ENCODE measurements around the gene RAPGEF5.

RAPGEF5 gene

DNA sequence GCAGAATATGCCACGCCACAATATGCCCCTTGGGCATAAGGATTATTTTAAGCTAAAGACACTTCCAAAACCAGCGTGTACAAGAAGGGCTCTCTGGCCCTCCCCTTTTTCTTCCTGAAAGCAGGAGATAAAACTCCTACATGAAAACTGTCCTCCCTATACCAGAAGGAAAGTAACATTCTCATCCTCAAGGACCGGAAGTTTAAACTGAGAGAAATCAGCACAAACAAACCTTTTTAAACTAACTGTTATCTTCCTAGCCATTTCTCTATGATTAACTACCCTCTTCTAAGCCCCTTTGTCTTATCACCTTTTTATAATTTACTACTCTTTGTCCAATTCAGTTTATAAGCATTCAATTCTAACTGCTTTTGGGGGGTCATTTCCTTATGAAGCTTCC, 16.4 kb upstream of the RAPGEF5 start:
- no peaks in the 10 kb centered on the region for H3K36me3 ChIP-seq (ENCODE audit: insufficient read depth, low read length)
- H3K9ac ChIP-seq (ENCODE audit: insufficient read length), result no peak overlapping the region
- no peak overlapping the region for H3K4me3 ChIP-seq
- H3K27ac ChIP-seq, result no peak overlapping the region
- TF ChIP-seq POLR2AphosphoS5 (IDR thresholded peaks at IDR 0.05; ENCODE audit: borderline replicate concordance, low read depth, low read length) (no peak), FOXP2 (optimal IDR thresholded peaks at IDR 0.05; ENCODE audit: control extremely low read depth, extremely low read length, insufficient read depth) (no peak), EZH2 (IDR thresholded peaks at IDR 0.05) (no peak)
- no peaks in the 10 kb centered on the region for H3K9me3 ChIP-seq (ENCODE audit: low read depth, low read length)
- no peak for DNase-seq (ENCODE audit: low read depth, low spot score)

DNA sequence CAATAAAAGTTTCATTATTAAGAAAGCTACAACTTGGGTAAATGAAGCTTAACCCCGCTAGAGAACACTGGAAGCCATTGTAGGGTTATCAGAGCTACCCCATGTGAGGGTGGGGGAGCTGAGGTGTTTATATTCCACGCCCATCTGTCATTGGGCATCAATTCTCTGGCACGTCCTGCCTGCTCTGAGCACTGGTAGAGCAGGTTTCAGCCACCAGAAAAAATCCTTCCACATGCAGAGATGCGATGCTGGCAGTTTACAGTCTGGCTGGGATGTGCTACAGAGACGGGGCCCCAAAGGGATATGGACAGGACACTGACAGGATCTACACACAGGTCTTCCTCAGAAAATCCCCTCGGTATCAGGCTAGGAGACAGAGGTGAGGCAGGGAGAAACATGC, 15.9 kb upstream of the RAPGEF5 start:
- TF ChIP-seq POLR2AphosphoS5 (IDR thresholded peaks at IDR 0.05; ENCODE audit: borderline replicate concordance, low read depth, low read length) (no peak), EZH2 (IDR thresholded peaks at IDR 0.05) (no peak), FOXP2 (optimal IDR thresholded peaks at IDR 0.05; ENCODE audit: control extremely low read depth, extremely low read length, insufficient read depth) (no peak)
- DNase-seq (ENCODE audit: low read depth, low spot score), result no peak
- no peak overlapping the region for H3K9ac ChIP-seq (ENCODE audit: insufficient read length)
- no peak overlapping the region for H3K27ac ChIP-seq
- H3K36me3 ChIP-seq (ENCODE audit: insufficient read depth, low read length), result no peaks in the 10 kb centered on the region
- no peaks in the 10 kb centered on the region for H3K9me3 ChIP-seq (ENCODE audit: low read depth, low read length)
- H3K4me3 ChIP-seq, result no peak overlapping the region

DNA sequence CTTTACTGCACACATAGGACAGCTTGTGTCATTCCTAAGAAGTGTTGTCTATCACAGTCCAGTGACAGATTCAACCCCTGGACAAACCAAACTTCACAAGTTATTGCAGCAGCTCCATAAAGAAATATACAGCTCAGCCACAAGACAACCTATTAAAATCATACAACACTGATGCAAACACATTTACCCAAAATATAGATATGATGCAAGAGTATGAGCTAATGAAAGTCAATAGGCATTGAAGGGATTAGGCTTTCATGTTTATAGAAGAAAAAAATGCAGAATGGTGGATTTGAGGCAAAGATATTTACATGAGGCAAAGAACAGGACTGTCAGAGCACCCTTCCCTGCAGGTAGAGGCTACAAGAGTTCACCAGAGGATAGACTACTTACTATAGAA, 14.9 kb upstream of the RAPGEF5 start:
- no peak for TF ChIP-seq EZH2 (IDR thresholded peaks at IDR 0.05)
- no peak for TF ChIP-seq POLR2AphosphoS5 (IDR thresholded peaks at IDR 0.05; ENCODE audit: borderline replicate concordance, low read depth, low read length)
- no peak for TF ChIP-seq FOXP2 (optimal IDR thresholded peaks at IDR 0.05; ENCODE audit: control extremely low read depth, extremely low read length, insufficient read depth)
- H3K9me3 ChIP-seq (ENCODE audit: low read depth, low read length), result no peaks in the 10 kb centered on the region
- H3K4me3 ChIP-seq, result no peak overlapping the region
- H3K27ac ChIP-seq, result no peak overlapping the region
- H3K36me3 ChIP-seq (ENCODE audit: insufficient read depth, low read length), result no peaks in the 10 kb centered on the region
- no peak overlapping the region for H3K9ac ChIP-seq (ENCODE audit: insufficient read length)
- DNase-seq (ENCODE audit: low read depth, low spot score), result no peak

DNA sequence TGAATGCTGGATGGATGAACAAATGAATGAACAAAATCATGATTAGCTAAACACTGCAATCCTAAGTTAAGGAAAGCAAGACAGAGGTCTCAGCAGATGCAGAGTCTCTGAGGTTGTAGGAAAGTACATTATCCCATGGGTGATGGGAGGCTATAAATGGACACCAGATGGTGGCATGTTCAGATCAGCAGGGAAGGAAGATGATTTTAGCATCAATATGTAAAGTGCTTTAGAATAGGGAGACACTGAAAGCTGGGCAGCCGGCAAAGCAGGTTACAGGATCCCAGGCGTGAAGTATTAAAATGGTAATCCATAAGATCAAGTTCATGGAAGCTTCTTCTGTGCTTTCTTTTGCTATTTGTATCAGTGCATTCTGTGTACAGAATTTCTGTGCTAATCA, 7.9 kb upstream of the RAPGEF5 start:
- Histone ChIP-seq H3K4me3 (no peak overlapping the region), H3K36me3 (ENCODE audit: insufficient read depth, low read length) (no peaks in the 10 kb centered on the region), H3K9me3 (ENCODE audit: low read depth, low read length) (no peaks in the 10 kb centered on the region; the same call in 1 of the 2 replicates), H3K9ac (ENCODE audit: insufficient read length) (no peak overlapping the region), H3K27ac (no peak overlapping the region)
- no peak for DNase-seq (ENCODE audit: low read depth, low spot score)
- TF ChIP-seq FOXP2 (optimal IDR thresholded peaks at IDR 0.05; ENCODE audit: control extremely low read depth, extremely low read length, insufficient read depth) (no peak), EZH2 (IDR thresholded peaks at IDR 0.05) (no peak), POLR2AphosphoS5 (IDR thresholded peaks at IDR 0.05; ENCODE audit: borderline replicate concordance, low read depth, low read length) (no peak)

DNA sequence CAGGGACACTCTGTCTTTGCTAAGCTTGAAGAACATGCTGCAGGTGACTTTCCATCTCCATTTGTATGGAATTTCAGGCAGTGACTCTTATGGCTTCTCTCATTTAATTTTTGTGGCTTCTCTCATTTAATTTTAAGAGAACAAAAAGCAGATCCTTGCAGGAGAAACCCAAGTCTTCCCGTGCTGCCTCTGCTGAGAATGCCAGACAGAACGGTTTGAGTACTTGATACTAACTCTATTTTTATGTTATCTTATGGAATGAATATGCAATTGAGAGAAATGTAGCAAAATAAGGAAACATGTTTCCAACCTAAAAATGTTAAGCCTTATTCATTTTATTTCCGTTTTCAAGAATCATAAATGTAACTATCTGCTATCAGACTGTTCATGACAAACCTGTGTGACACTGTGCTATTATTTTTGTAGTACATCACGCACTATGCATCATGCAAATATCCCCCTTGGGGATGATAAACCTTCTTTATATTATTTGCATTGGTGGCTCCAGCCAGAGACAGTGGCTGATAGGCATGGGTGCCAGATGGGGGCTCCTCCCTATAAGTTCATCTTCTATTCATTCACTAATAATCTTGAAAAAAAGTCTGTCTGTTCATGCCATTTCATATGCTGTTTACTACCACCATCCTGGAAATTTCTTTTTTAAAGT, 6.9 kb upstream of the RAPGEF5 start:
- Histone ChIP-seq H3K9ac (ENCODE audit: insufficient read length) (no peak overlapping the region), H3K27ac (no peak overlapping the region), H3K4me3 (no peak overlapping the region), H3K36me3 (ENCODE audit: insufficient read depth, low read length) (no peaks in the 10 kb centered on the region), H3K9me3 (ENCODE audit: low read depth, low read length) (no peaks in the 10 kb centered on the region; the same call in 1 of the 2 replicates)
- TF ChIP-seq POLR2AphosphoS5 (IDR thresholded peaks at IDR 0.05; ENCODE audit: borderline replicate concordance, low read depth, low read length) (no peak), FOXP2 (optimal IDR thresholded peaks at IDR 0.05; ENCODE audit: control extremely low read depth, extremely low read length, insufficient read depth) (no peak), EZH2 (IDR thresholded peaks at IDR 0.05) (no peak)
- no peak for DNase-seq (ENCODE audit: low read depth, low spot score)

DNA sequence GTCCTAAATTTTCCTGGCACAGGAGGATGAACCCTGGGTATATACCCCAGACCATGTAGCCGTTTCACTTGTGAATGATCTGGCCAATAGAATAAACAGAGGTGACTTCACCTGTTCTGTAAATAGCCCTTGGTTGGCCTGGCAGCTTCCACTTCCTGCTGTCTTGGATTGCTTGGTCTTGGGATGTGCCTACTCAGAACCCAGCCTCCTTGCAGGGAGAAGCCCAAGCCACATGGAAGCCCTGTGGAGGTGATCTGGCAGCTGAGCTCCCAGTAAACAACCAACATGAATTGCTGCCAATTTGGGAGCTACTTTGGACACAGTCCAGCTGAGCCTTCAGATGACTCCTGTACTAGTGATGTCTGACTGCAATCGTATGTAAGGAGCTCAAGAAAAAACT, 4.8 kb upstream of the RAPGEF5 start:
- no peak for DNase-seq (ENCODE audit: low read depth, low spot score)
- no peak overlapping the region for H3K4me3 ChIP-seq
- no peak overlapping the region for H3K9ac ChIP-seq (ENCODE audit: insufficient read length)
- H3K27ac ChIP-seq, result no peak overlapping the region
- no peak for TF ChIP-seq EZH2 (IDR thresholded peaks at IDR 0.05)
- TF ChIP-seq FOXP2 (optimal IDR thresholded peaks at IDR 0.05; ENCODE audit: control extremely low read depth, extremely low read length, insufficient read depth), result no peak
- no peak for TF ChIP-seq POLR2AphosphoS5 (IDR thresholded peaks at IDR 0.05; ENCODE audit: borderline replicate concordance, low read depth, low read length)
- H3K36me3 ChIP-seq (ENCODE audit: insufficient read depth, low read length), result no peaks in the 10 kb centered on the region
- H3K9me3 ChIP-seq (ENCODE audit: low read depth, low read length), result no peaks in the 10 kb centered on the region; the same call in 1 of the 2 replicates

DNA sequence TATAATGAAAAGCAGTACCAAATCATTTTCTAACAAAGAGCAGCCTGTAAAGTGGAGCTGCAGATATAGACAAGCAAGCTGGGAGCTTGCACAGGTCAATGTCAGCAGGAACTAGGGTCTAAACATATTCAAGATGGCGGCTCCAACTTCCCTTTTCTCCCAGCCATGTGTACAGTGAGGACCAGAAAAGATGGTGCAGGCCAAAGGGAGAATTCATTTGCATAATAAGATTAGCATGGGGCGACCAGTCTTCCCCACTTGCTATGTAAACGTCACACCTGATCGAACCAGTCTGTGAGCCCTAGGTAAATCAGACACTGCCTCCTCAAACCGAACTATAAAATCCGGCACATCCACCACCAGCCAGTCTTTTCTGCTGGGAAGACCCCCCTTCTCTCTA, 4.4 kb upstream of the RAPGEF5 start:
- Histone ChIP-seq H3K36me3 (ENCODE audit: insufficient read depth, low read length) (no peaks in the 10 kb centered on the region), H3K9ac (ENCODE audit: insufficient read length) (no peak overlapping the region), H3K4me3 (no peak overlapping the region), H3K9me3 (ENCODE audit: low read depth, low read length) (no peaks in the 10 kb centered on the region; the same call in 1 of the 2 replicates), H3K27ac (no peak overlapping the region)
- DNase-seq (ENCODE audit: low read depth, low spot score), result no peak
- TF ChIP-seq FOXP2 (optimal IDR thresholded peaks at IDR 0.05; ENCODE audit: control extremely low read depth, extremely low read length, insufficient read depth) (no peak), POLR2AphosphoS5 (IDR thresholded peaks at IDR 0.05; ENCODE audit: borderline replicate concordance, low read depth, low read length) (no peak), EZH2 (IDR thresholded peaks at IDR 0.05) (no peak)

DNA sequence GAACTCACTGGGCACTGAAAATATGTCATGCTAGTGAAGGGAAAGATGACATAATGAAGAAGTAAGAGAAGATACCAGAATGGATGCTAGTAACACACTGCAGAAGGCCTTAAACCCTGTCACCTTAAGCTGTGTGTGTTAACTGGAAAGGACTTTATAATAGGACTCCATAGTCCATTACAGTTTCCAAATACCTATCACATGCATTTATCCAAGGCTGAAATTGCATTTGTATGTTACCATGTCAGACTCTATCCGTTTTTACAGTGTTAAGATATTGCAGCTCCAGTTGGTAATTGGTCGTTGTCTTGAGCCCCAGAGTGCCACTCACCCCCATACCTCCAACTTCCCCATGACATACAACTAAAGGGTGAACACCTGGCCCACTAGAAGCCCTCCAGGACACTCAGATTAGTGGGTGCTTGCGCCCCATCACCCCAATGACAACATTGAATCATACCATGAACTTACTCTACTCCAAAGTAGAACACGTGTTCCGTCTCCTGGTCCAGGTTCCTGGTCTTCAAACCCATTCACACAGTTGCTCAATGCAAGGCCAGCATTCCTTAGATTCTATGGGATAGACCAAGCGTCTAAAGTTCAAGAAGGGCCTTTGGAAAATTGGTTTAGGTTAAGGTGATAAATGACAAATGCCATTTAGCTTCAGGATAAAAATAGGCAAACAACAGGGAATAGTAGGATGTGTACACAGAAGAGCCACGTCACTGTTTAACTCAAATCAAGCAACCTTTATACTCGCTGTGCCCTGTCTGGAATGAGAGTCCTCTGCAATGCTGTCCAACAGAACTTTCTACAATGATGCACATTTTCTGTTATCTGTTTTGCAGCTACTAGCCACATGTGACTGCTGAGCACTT, 2.1 kb upstream of the RAPGEF5 start:
- Histone ChIP-seq H3K36me3 (ENCODE audit: insufficient read depth, low read length) (no peaks in the 10 kb centered on the region), H3K9ac (ENCODE audit: insufficient read length) (no peak overlapping the region), H3K27ac (no peak overlapping the region), H3K4me3 (no peak overlapping the region), H3K9me3 (ENCODE audit: low read depth, low read length) (no peaks in the 10 kb centered on the region; the same call in 1 of the 2 replicates)
- TF ChIP-seq POLR2AphosphoS5 (IDR thresholded peaks at IDR 0.05; ENCODE audit: borderline replicate concordance, low read depth, low read length) (no peak), FOXP2 (optimal IDR thresholded peaks at IDR 0.05; ENCODE audit: control extremely low read depth, extremely low read length, insufficient read depth) (no peak), EZH2 (IDR thresholded peaks at IDR 0.05) (no peak)
- DNase-seq (ENCODE audit: low read depth, low spot score), result no peak
